ENCODE data around the gene RAB3IL1. TPM values are rescaled to one million over a fixed set of nuclear protein-coding genes. Genes with fewer than 3 reads are reported as not detected.

RAB3IL1 gene
- total RNA-seq, 1 donor from 2014 or later = 9.5 TPM

GRCh38 chr11:61864814-61865775, 52.3 kb downstream of the RAB3IL1 start:
- Histone ChIP-seq H3K9me3 (replicated peaks) (no peaks in the 10 kb centered on the region), H3K4me3 (no peak overlapping the region), H3K36me3 (peaks cover 4% of the 10 kb centered on the region), H3K4me1 (peaks cover 27% of the 10 kb centered on the region), H3K27ac (replicated peaks) (no peak overlapping the region), H3K27me3 (ENCODE audit: low read depth) (no peaks in the 10 kb centered on the region)
- no peak for TF ChIP-seq CTCF (IDR thresholded peaks at IDR 0.05; ENCODE audit: borderline replicate concordance)
- no peak for DNase-seq
- intact Hi-C loops (cut with micrococcal nuclease) = no loop called here

DNA sequence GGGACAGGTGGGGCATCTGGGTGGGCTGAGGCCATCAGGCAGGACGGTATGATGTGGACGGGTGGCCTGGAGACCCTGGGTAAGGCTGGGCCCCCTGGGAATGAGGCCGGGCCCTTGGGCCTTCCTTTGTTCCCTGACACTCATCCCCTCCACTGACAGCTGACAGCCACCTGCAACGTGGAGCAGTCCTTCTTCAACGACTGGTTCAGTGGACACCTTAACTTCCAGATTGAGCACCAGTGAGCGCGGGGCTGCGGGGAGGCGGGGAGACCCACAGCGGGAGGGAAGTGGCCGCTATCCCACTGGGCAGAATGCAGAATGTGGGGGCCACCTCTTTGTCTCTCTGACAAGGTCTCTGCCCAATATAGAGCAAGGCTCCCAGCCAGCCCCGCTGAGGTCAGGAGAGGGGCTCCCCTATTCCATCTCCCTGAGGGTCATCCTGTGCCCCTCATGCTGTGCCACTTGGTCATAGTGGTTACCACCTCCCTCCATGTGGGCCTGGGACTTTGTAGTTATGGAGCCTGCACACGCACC, 53.8 kb downstream of the RAB3IL1 start:
- Histone ChIP-seq H3K27ac (replicated peaks) (no peak overlapping the region), H3K9me3 (replicated peaks) (no peaks in the 10 kb centered on the region), H3K4me1 (peaks cover 29% of the 10 kb centered on the region), H3K4me3 (no peak overlapping the region), H3K36me3 (peaks cover 4% of the 10 kb centered on the region), H3K27me3 (ENCODE audit: low read depth) (no peaks in the 10 kb centered on the region)
- intact Hi-C loops (cut with micrococcal nuclease) = no loop called here
- TF ChIP-seq CTCF (IDR thresholded peaks at IDR 0.05; ENCODE audit: borderline replicate concordance) = no peak
- no peak for DNase-seq

DNA sequence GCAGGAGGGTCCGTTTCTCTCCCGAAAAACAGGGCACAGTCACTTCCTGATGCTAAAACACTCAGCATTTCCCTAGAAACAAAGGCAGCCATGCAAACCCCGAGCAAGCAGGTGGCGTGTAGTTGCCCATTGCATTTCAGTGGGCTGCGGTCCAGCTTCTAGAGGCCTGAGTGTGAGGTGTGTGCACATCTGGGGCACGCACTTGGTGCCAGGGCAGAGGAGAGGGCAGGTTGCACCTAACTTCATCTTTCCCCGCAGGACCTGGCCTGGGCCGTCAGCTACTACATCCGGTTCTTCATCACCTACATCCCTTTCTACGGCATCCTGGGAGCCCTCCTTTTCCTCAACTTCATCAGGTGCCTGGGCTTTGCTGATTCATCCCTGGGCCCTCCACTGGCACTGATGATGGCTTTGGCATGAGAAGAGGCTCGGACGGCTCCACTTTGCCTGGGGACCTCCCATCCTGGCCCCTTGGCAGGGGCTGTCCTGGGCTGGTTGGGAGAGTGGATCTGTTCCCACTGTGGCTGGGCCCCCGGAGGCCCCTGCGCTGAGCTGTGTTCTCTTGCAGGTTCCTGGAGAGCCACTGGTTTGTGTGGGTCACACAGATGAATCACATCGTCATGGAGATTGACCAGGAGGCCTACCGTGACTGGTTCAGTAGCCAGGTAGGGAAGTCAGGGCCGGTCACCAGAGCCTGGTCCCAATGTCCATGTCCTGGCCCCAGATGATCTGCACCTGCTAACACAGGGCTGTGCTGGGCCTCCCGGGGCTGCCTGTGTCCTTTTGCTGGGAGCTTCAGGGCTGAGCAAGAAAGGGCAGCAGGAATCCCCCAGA, 54.4 kb downstream of the RAB3IL1 start:
- no peak for TF ChIP-seq CTCF (IDR thresholded peaks at IDR 0.05; ENCODE audit: borderline replicate concordance)
- intact Hi-C loops (cut with micrococcal nuclease) = no loop called here
- Histone ChIP-seq H3K4me3 (no peak overlapping the region), H3K9me3 (replicated peaks) (no peaks in the 10 kb centered on the region), H3K27ac (replicated peaks) (peak overlapping the region; percentile 81), H3K4me1 (peaks cover 29% of the 10 kb centered on the region), H3K36me3 (peaks cover 4% of the 10 kb centered on the region), H3K27me3 (ENCODE audit: low read depth) (no peaks in the 10 kb centered on the region)
- no peak for DNase-seq

GRCh38 chr11:61861634-61862033, 55.7 kb downstream of the RAB3IL1 start:
- Histone ChIP-seq H3K9me3 (replicated peaks) (no peaks in the 10 kb centered on the region), H3K27ac (replicated peaks) (peak overlapping the region; percentile 81), H3K4me3 (no peak overlapping the region), H3K4me1 (peaks cover 29% of the 10 kb centered on the region), H3K36me3 (peaks cover 11% of the 10 kb centered on the region), H3K27me3 (ENCODE audit: low read depth) (no peaks in the 10 kb centered on the region)
- intact Hi-C loops (cut with micrococcal nuclease) = no loop called here
- DNase-seq = peak; percentile 58
- no peak for TF ChIP-seq CTCF (IDR thresholded peaks at IDR 0.05; ENCODE audit: borderline replicate concordance)

Measured in left ventricle myocardium inferior (tissue), 1 donor.